Mammary epithelial cell (primary cell): Measurements from ENCODE around the gene ELAVL2.

Experiments used
- EZH2 ChIP-seq: IDR thresholded peaks from 2 replicates; pipeline ENCODE4 v1.6.1; 2012; ENCODE audit warnings: low read length, inconsistent platforms, borderline replicate concordance
- TF ChIP-seq, protein P1 (sequence below), 2 donors: IDR thresholded peaks in 1 of 2; conservative IDR thresholded peaks in 1 of 2; 2 replicates each; pipeline ENCODE4 v1.5.1; 2011 to 2012; ENCODE audit warnings: inconsistent platforms in 2 of 2, low read length in 2 of 2, mild to moderate bottlenecking in 2 of 2, control low read depth in 1 of 2, low read depth in 1 of 2; ENCODE audit not compliant: insufficient read depth in 1 of 2; ENCODE audit errors: extremely low read depth in 1 of 2

DNA sequence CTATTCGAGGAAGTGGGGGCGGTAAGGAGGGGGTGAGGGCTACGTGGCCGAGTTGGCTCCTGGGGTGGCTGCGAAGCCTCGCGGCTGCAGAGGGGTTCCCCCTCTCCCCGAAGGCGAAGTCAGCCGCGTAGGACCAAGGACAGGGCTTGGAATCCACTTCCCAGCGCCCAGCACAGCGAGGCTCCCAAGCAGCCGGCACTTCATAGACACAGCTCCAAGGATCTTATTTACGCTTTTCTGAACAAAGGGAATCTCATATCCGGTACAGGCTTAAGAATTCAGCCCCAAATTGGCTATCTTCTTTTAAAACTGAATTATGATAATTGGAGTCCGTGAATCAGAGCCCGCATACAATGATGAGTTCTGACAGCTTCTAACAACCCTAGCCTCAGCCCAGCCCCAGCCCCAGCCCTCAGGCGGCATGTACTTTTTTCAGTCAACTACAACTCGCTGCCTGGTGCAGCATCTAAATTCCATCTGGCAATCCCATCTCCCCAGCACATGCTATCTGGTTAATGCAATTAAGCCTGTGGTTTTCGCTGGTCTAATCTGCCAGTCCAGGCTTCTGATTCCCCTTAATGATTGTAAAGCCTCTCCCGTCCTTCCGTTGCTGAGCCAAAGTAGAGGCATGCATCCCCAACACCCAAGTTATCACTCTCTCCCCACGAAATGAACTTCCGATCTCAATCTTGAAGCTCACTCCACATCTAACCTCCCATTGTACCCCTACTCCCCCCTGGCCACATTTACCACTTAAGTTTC is 1.0 kb downstream of the ELAVL2 start:
- TF ChIP-seq, protein P1, sequence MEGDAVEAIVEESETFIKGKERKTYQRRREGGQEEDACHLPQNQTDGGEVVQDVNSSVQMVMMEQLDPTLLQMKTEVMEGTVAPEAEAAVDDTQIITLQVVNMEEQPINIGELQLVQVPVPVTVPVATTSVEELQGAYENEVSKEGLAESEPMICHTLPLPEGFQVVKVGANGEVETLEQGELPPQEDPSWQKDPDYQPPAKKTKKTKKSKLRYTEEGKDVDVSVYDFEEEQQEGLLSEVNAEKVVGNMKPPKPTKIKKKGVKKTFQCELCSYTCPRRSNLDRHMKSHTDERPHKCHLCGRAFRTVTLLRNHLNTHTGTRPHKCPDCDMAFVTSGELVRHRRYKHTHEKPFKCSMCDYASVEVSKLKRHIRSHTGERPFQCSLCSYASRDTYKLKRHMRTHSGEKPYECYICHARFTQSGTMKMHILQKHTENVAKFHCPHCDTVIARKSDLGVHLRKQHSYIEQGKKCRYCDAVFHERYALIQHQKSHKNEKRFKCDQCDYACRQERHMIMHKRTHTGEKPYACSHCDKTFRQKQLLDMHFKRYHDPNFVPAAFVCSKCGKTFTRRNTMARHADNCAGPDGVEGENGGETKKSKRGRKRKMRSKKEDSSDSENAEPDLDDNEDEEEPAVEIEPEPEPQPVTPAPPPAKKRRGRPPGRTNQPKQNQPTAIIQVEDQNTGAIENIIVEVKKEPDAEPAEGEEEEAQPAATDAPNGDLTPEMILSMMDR (conservative IDR thresholded peaks at IDR 0.05 in 1 of 2, IDR thresholded peaks at IDR 0.05 in 1 of 2; ENCODE audit: extremely low read depth in 1 of 2, insufficient read depth in 1 of 2, low read depth in 1 of 2, low read length in 2 of 2): no peak
- no peak for TF ChIP-seq EZH2
